GM12865 (cell line): ENCODE measurements around the gene PLCXD3.

Experiments used
- DNase-seq: peaks from one replicate; pipeline ENCODE4 v3.0.0; 2010; ENCODE audit warnings: low read depth
- H3K4me3 ChIP-seq: 2 replicates; pipeline ENCODE4 v1.5.1; 2011; ENCODE audit warnings: mild to moderate bottlenecking, low read depth, low read length, control low read depth
- TF ChIP-seq, protein P1 (sequence below): IDR thresholded peaks from 2 replicates; pipeline ENCODE4 v1.5.1; 2011; ENCODE audit warnings: low read length, control low read depth, low read depth, inconsistent platforms; ENCODE audit not compliant: insufficient read depth; ENCODE audit errors: missing control alignments

Gene PLCXD3

GRCh38 chr5:41406424-41406823 lies 104.0 kb downstream of the PLCXD3 start:
- H3K4me3 ChIP-seq: no peak overlapping the region
- TF ChIP-seq, protein P1, sequence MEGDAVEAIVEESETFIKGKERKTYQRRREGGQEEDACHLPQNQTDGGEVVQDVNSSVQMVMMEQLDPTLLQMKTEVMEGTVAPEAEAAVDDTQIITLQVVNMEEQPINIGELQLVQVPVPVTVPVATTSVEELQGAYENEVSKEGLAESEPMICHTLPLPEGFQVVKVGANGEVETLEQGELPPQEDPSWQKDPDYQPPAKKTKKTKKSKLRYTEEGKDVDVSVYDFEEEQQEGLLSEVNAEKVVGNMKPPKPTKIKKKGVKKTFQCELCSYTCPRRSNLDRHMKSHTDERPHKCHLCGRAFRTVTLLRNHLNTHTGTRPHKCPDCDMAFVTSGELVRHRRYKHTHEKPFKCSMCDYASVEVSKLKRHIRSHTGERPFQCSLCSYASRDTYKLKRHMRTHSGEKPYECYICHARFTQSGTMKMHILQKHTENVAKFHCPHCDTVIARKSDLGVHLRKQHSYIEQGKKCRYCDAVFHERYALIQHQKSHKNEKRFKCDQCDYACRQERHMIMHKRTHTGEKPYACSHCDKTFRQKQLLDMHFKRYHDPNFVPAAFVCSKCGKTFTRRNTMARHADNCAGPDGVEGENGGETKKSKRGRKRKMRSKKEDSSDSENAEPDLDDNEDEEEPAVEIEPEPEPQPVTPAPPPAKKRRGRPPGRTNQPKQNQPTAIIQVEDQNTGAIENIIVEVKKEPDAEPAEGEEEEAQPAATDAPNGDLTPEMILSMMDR: no peak
- DNase-seq: no peak

DNA sequence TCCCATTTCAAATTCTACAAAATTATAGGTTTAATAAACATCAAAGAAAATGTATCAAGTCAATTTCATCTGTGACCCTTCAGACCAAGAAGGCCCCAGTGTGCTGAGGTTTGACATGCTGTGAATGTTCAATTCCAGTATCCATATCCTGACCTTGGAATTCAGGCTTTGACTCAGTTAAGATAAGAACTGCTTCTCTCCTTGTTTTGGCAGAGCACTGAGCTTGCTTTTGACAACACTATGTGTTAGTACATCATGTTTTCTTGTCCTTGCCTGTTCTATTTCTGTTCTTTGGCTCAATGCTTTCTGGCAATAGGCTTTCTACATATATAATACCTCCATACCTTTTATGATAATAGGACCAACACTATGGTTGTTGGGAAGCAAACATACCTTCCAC lies 105.6 kb downstream of the PLCXD3 start:
- TF ChIP-seq, protein P1: no peak
- no peak for DNase-seq
- H3K4me3 ChIP-seq: no peak overlapping the region

GRCh38 chr5:41403846-41404245 lies 106.6 kb downstream of the PLCXD3 start:
- no peak for DNase-seq
- TF ChIP-seq, protein P1: no peak
- no peak overlapping the region for H3K4me3 ChIP-seq

- DNase-seq: no peak
- TF ChIP-seq, protein P1: no peak
- no peak overlapping the region for H3K4me3 ChIP-seq
These were observed 107.6 kb downstream of the PLCXD3 start for GRCh38 chr5:41402845-41403244.

- TF ChIP-seq, protein P1: no peak
- DNase-seq: no peak
These were observed 110.6 kb downstream of the PLCXD3 start for GRCh38 chr5:41399839-41400238.

GRCh38 chr5:41392016-41392415 lies 118.4 kb downstream of the PLCXD3 start:
- H3K4me3 ChIP-seq: no peak overlapping the region
- TF ChIP-seq, protein P1: no peak
- DNase-seq: no peak

More at GRCh38 chr5:41399839-41400238, 110.6 kb downstream of the PLCXD3 start:
- no peak overlapping the region for H3K4me3 ChIP-seq

GRCh38 chr5:41374631-41375030 lies 135.8 kb downstream of the PLCXD3 start:
- TF ChIP-seq, protein P1: no peak
- no peak overlapping the region for H3K4me3 ChIP-seq
- no peak for DNase-seq
